ENCODE results near the gene DENND1C. TPM values are rescaled to one million over a fixed set of nuclear protein-coding genes. Genes with fewer than 3 reads are reported as not detected.

Gene DENND1C
- total and polyA plus RNA-seq, 2 of the 8 experiments (the other 6 are each of a cell fraction or from before 2014, with no cell fraction given), result 3.6 to 4.0 TPM

DNA sequence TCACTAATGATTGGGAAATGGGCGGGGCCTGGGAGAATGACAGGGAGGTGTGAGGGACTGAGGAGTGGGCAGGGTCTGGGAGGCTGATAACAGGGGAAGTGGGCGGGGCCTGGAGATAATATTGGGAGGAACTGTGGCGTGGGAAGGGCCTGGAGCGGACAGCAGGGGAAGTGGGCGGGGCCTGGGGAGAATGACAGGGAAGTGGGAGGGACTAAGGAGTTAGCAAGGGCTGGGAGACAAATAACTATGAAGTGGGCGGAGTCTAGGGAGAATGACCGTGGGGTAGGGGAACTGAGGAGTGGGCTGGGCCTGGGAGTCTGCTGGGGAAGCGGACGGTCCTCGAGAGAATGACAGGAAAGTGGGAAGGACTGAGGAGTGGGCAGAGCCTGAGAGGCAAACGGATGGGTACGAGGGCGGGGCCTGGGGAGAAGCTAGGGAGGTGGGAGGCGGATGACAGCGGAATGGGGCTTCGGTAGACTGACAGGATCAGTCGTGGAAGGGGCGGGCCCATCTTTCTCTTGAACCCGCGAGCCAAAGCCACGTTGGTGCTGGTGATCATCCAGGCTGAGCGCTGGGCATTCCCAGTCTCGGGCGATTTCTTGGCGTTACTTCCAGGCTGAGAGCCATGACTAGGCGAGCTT, 34.6 kb upstream of the DENND1C start:
- no peak overlapping the region for H4K91ac ChIP-seq (replicated peaks; ENCODE audit: insufficient read length, low read length)
- peak overlapping the region in 2 of 4 experiments; percentile 25 to 33; a peak in 4 of 7 replicates for H3K9ac ChIP-seq (replicated peaks in 1 of 4; ENCODE audit: extremely low read depth in 1 of 4, low read depth in 3 of 4, low read length in 3 of 4)

More for the DNA sequence above, 34.6 kb upstream of the DENND1C start:
- 0 out of 2 replicates have a peak overlapping the region, but pooled peaks have one; percentile 46 for H2BK12ac ChIP-seq (ENCODE audit: low read depth, low read length)
- no peak overlapping the region for H2BK120ac ChIP-seq (replicated peaks; ENCODE audit: low read depth, low read length)
- TF ChIP-seq TAF7 (optimal IDR thresholded peaks at IDR 0.05; ENCODE audit: borderline replicate concordance, low read depth, low read length), result no peak
- TF ChIP-seq SP4 (IDR thresholded peaks at IDR 0.05; ENCODE audit: low read length), result no peak
- no peak for TF ChIP-seq POU5F1 (IDR thresholded peaks at IDR 0.05; ENCODE audit: low read depth, low read length)
- TF ChIP-seq SP1 (IDR thresholded peaks at IDR 0.05; ENCODE audit: low read depth, low read length), result peak; percentile 72; the same call in 1 of the 2 replicates
- peak; percentile 75 for TF ChIP-seq SAP30 (IDR thresholded peaks at IDR 0.05; ENCODE audit: insufficient read depth, insufficient replicate concordance, low read length)
- no peak for TF ChIP-seq ZNF274 (IDR thresholded peaks at IDR 0.05; ENCODE audit: borderline replicate concordance, extremely low read depth, low read length)
- TF ChIP-seq SP2 (IDR thresholded peaks at IDR 0.05; ENCODE audit: low read length), result no peak
- H3K4me3 ChIP-seq (ENCODE audit: extremely low read depth in 1 of 4, insufficient read depth in 2 of 4, low read depth in 3 of 4, low read length in 4 of 4), result peak overlapping the region; percentile 38 to 70 (median 67)
- H3K14ac ChIP-seq (ENCODE audit: insufficient read length), result no peak overlapping the region
- H2BK5ac ChIP-seq (ENCODE audit: low read depth, low read length), result no peak overlapping the region
- no peaks in the 10 kb centered on the region for H3K36me3 ChIP-seq (ENCODE audit: control insufficient read depth in 2 of 4, insufficient read depth in 4 of 4, low read length in 3 of 4)
- H2AK5ac ChIP-seq (ENCODE audit: low read depth, low read length), result no peak overlapping the region
- H4K5ac ChIP-seq (ENCODE audit: insufficient read length, low read depth, low read length), result no peak overlapping the region
- peak overlapping the region; percentile 76; the same call in 1 of the 2 replicates for H4K8ac ChIP-seq (ENCODE audit: extremely low read depth, insufficient read depth, low read length)
- no peak overlapping the region for H3K23ac ChIP-seq (ENCODE audit: insufficient read length)
- DNase-seq (ENCODE audit: low read depth in 1 of 2, low spot score in 2 of 2) (peak; percentile 91 to 95), FAIRE-seq (peak; percentile 75)
- no peak overlapping the region for H3K4ac ChIP-seq (replicated peaks; ENCODE audit: insufficient read length, low read depth, low read length)
- H3K4me1 ChIP-seq (replicated peaks in 1 of 4; ENCODE audit: control insufficient read depth in 3 of 4, insufficient read depth in 4 of 4, low read length in 3 of 4), result peaks cover 0 to 4% (median 1%) of the 10 kb centered on the region in 4 experiments; a peak in 2 of 7 replicates
- H3K56ac ChIP-seq (replicated peaks; ENCODE audit: insufficient read length, low read depth, low read length), result peak overlapping the region; percentile 54
- peak overlapping the region; percentile 62 to 98 for H3K4me2 ChIP-seq (ENCODE audit: insufficient read depth in 1 of 2, low read depth in 2 of 2, low read length in 2 of 2)
- WGBS, 2 experiments (ENCODE audit: extremely low coverage in 1 of 2, insufficient coverage in 1 of 2, insufficient read length in 1 of 2, insufficient replicate concordance in 2 of 2, low coverage in 1 of 2, low lambda C conversion rate in 2 of 2, missing lambda C conversion rate in 1 of 2), result 3% methylated on average over 13 of the region's 26 CpGs; no CpG with 5 or more reads in 1 of the 2 experiments
- H3K23me2 ChIP-seq (ENCODE audit: low read depth, low read length), result peaks cover 12% of the 10 kb centered on the region; the same call in 1 of the 2 replicates
- H3K18ac ChIP-seq (ENCODE audit: extremely low read depth, low read length), result no peak overlapping the region
- peaks cover 0 to 2% (median 0%) of the 10 kb centered on the region in 4 experiments; a peak in 1 of 7 replicates for H3K27me3 ChIP-seq (replicated peaks in 1 of 4; ENCODE audit: control insufficient read depth in 3 of 4, extremely low read depth in 1 of 4, insufficient read depth in 3 of 4, low read length in 3 of 4)
- ChIA-PET CTCF (ENCODE audit: partially characterized antibody) (interaction anchor here (0.5 to 2.6 kb wide), 20 partner anchors 12 to 1221 kb away, joined by 3 to 12 read pairs (median 4); partner anchors contain the start of genes DENND1C and GPR108), POLR2A (ENCODE audit: partially characterized antibody) (interaction anchor here (0.5 to 2.7 kb wide), 7 partner anchors 15 to 348 kb away, joined by 3 to 20 read pairs (median 3); partner anchors contain the start of gene TNFSF9)
- no peaks in the 10 kb centered on the region for H3K79me2 ChIP-seq (ENCODE audit: control insufficient read depth in 1 of 2, insufficient read depth in 2 of 2, low read length in 2 of 2)
- no peak overlapping the region for H3K27ac ChIP-seq (ENCODE audit: low read depth, low read length)
- H2BK15ac ChIP-seq (ENCODE audit: low read length), result no peak overlapping the region; the same call in 1 of the 2 replicates
- no peaks in the 10 kb centered on the region for H3K79me1 ChIP-seq (ENCODE audit: low read depth, low read length)
- peak overlapping the region; percentile 97 for H2AFZ ChIP-seq (ENCODE audit: low read length)
- no peaks in the 10 kb centered on the region for H3K9me3 ChIP-seq (ENCODE audit: insufficient read depth in 2 of 2, low read depth in 1 of 2, low read length in 1 of 2)
- H4K20me1 ChIP-seq (replicated peaks in 1 of 2; ENCODE audit: control insufficient read depth in 1 of 2, insufficient read depth in 2 of 2, low read length in 2 of 2), result peaks cover 0 to 3% of the 10 kb centered on the region in 2 experiments
- no peak overlapping the region for H2BK20ac ChIP-seq (ENCODE audit: low read length)
